Panc1 (cell line): Measurements from ENCODE around the gene GRIN2C. TPM values are rescaled to one million over a fixed set of nuclear protein-coding genes. Genes with fewer than 3 reads are reported as not detected.
A peak's percentile ranks its signal among the peaks of the same experiment; 100 is the strongest.

Source experiments
- ATAC-seq: fragments of 200-7000 bp; cut with Tn5 transposase; 2 replicates; pipeline ENCODE4 v1.9.1; 2020; ENCODE audit warnings: mild to moderate bottlenecking, moderate library complexity
- BruUV-seq: library from RNA; stranded (reverse); fragments of 400-500 nt; replicated peaks from 2 replicates; lab custom pipeline; 2021; lab: Mats Ljungman, UMichigan
- CTCF ChIA-PET: fragments of 300-600 bp; sonication (Branson Sonifier 250); formaldehyde crosslinking; loops from one replicate; lab custom pipeline; 2022; ENCODE audit warnings: antibody characterized with exemption; lab: Charles Lee
- POLR2A ChIA-PET: fragments of 300-600 bp; sonication (Branson Sonifier 250); formaldehyde crosslinking; loops from one replicate; lab custom pipeline; 2022; ENCODE audit warnings: antibody characterized with exemption; lab: Charles Lee
- DNase-seq: peaks from one replicate; pipeline ENCODE4 v3.0.0-alpha.2; 2010; ENCODE audit warnings: low read depth, low spot score
- H3K27ac ChIP-seq: 2 replicates; pipeline ENCODE4 v1.5.1; 2011; ENCODE audit warnings: mild to moderate bottlenecking, low read length, inconsistent platforms
- H3K27me3 ChIP-seq: fragments of 200-500 bp; sonication (Bioruptor generic); 2 replicates; pipeline ENCODE4 v1.6.0; 2014; ENCODE audit warnings: low read length, inconsistent platforms; ENCODE audit not compliant: control insufficient read depth, insufficient read depth
- H3K36me3 ChIP-seq: fragments of 200-500 bp; sonication (Bioruptor generic); 2 replicates; pipeline ENCODE4 v1.5.1; 2014; ENCODE audit warnings: inconsistent platforms, mild to moderate bottlenecking, low read length, moderate library complexity; ENCODE audit not compliant: control insufficient read depth, insufficient read depth
- H3K4me1 ChIP-seq: 2 replicates; pipeline ENCODE4 v1.5.1; 2011; ENCODE audit warnings: inconsistent platforms, mild to moderate bottlenecking, low read length, moderate library complexity; ENCODE audit not compliant: control insufficient read depth, insufficient read depth
- H3K4me3 ChIP-seq, 2 experiments: 2 replicates each; pipeline ENCODE4 v1.5.1; 2011 to 2012; ENCODE audit warnings: low read depth in 2 of 2, low read length in 2 of 2, mild to moderate bottlenecking in 2 of 2, inconsistent platforms in 1 of 2, moderate library complexity in 1 of 2
- H3K9me3 ChIP-seq: fragments of 200-500 bp; sonication (Bioruptor generic); 2 replicates; pipeline ENCODE4 v1.5.1; 2014; ENCODE audit warnings: low read depth, mild to moderate bottlenecking, inconsistent platforms, low read length, moderate library complexity; ENCODE audit not compliant: control insufficient read depth, insufficient read depth
- POLR2AphosphoS5 ChIP-seq: IDR thresholded peaks from 2 replicates; pipeline ENCODE4 v1.6.1; 2012; ENCODE audit warnings: mild to moderate bottlenecking, low read depth, low read length, moderate library complexity
- REST ChIP-seq, 2 experiments: IDR thresholded peaks; 2 replicates each; pipeline ENCODE4 v1.6.1; 2011 to 2012; ENCODE audit warnings: low read depth in 2 of 2, control low read depth in 1 of 2, low read length in 1 of 2, mild to moderate bottlenecking in 1 of 2, moderate library complexity in 1 of 2; ENCODE audit not compliant: insufficient read depth in 1 of 2
- SIN3A ChIP-seq: IDR thresholded peaks from 2 replicates; pipeline ENCODE4 v1.6.1; 2012; ENCODE audit warnings: low read depth, mild to moderate bottlenecking, low read length, moderate library complexity, borderline replicate concordance; ENCODE audit not compliant: insufficient read depth
- TCF7L2 ChIP-seq: IDR thresholded peaks from 2 replicates; pipeline ENCODE4 v1.6.1; 2011; ENCODE audit warnings: mild to moderate bottlenecking, low read depth, low read length, inconsistent platforms
- in situ Hi-C: cut with HindIII; loops from 2 replicates; pipeline ENCODE4 v1.10.0; 2016; ENCODE audit warnings: low sequenced_read_pairs, low pct_unique_long_range_greater_than_20kb
- intact Hi-C: fragments of 100-400 bp; cut with micrococcal nuclease; formaldehyde crosslinking; loops from one replicate; pipeline ENCODE4 v1.10.0; 2022; ENCODE audit not compliant: unreplicated experiment
- total RNA-seq: library from RNA; stranded (reverse); gene quantifications from one replicate; pipeline ENCODE4 v1.2.1, GENCODE V29; 2021; ENCODE audit not compliant: unreplicated experiment
- TF ChIP-seq, protein P1 (sequence below): fragments of 450-650 bp; IDR thresholded peaks from 2 replicates; pipeline ENCODE4 v1.5.1; 2017; ENCODE audit warnings: mild to moderate bottlenecking

Gene GRIN2C
- total RNA-seq, 1 experiment from 2014 or later, result 0.10 TPM

DNA sequence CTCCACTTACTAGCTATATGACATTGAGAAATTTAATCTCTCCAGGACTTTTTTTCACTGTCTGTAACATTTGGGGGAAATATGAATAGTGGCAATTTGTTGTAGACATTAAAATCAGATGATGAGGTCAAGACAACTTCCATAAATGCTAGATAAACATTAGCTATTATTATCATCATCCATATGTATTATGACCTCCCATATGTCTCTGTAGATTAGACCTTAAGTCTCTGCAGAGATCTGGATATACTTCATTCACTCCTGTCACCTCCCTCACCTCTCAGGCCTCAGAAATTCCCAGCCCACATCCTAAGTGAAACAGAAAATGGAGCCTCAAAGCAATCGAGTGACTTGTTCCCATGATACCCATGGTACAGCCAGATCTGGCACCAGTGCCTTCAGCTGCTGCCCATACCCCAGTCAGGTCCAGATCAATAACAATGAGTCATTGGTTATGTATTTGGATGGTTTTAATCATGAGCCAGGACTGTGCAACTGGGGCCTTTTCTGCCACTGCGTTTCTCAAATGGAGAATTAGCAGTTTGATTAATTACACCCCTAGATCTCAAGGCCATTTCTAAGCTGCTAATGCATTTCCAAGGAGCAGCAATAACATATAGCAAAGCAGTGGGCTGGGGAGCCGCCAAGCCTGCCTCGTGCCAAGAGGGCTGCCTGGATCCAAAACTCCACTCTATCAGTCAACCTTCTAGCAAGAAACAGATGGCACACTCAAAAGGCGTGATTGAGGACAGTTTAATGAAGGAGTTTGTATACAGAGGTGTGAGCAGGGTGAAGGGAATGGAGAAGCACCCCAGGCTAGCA lies 15.7 kb upstream of the GRIN2C start:
- no TSS peak for BruUV-seq
- H3K4me1 ChIP-seq, result peaks cover 9% of the 10 kb centered on the region
- H3K27ac ChIP-seq, result no peak overlapping the region
- CTCF ChIA-PET, result interaction anchor here (0.5 to 1.4 kb wide), 2 partner anchors 85 to 91 kb away, joined by 3 to 4 read pairs; no protein-coding TSS in a partner anchor
- no peak for ATAC-seq
- no peak for TF ChIP-seq TCF7L2
- TF ChIP-seq SIN3A, result no peak
- no peak for TF ChIP-seq REST (IDR thresholded peaks at IDR 0.05; ENCODE audit: insufficient read depth in 1 of 2, low read depth in 2 of 2, low read length in 1 of 2)
- TF ChIP-seq, protein P1, sequence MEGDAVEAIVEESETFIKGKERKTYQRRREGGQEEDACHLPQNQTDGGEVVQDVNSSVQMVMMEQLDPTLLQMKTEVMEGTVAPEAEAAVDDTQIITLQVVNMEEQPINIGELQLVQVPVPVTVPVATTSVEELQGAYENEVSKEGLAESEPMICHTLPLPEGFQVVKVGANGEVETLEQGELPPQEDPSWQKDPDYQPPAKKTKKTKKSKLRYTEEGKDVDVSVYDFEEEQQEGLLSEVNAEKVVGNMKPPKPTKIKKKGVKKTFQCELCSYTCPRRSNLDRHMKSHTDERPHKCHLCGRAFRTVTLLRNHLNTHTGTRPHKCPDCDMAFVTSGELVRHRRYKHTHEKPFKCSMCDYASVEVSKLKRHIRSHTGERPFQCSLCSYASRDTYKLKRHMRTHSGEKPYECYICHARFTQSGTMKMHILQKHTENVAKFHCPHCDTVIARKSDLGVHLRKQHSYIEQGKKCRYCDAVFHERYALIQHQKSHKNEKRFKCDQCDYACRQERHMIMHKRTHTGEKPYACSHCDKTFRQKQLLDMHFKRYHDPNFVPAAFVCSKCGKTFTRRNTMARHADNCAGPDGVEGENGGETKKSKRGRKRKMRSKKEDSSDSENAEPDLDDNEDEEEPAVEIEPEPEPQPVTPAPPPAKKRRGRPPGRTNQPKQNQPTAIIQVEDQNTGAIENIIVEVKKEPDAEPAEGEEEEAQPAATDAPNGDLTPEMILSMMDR, result no peak
- no peak for TF ChIP-seq POLR2AphosphoS5
- no peaks in the 10 kb centered on the region for H3K9me3 ChIP-seq
- H3K4me3 ChIP-seq, result no peak overlapping the region
- no peak for DNase-seq
- in situ Hi-C loops (no loop called here), intact Hi-C loops (no loop called here)
- POLR2A ChIA-PET, result no interaction called here
- H3K36me3 ChIP-seq, result peaks cover 9% of the 10 kb centered on the region; the same call in 1 of the 2 replicates
- H3K27me3 ChIP-seq, result no peaks in the 10 kb centered on the region

- DNase-seq (no peak), ATAC-seq (no peak)
- Histone ChIP-seq H3K9me3 (no peaks in the 10 kb centered on the region), H3K27me3 (no peaks in the 10 kb centered on the region), H3K4me3 (no peak overlapping the region), H3K4me1 (peaks cover 9% of the 10 kb centered on the region), H3K27ac (peak overlapping the region; percentile 3; the same call in 1 of the 2 replicates), H3K36me3 (peaks cover 9% of the 10 kb centered on the region; the same call in 1 of the 2 replicates)
- in situ Hi-C loops, result no loop called here
- BruUV-seq, result no TSS peak
- intact Hi-C loops, result no loop called here
- ChIA-PET POLR2A (no interaction called here), CTCF (interaction anchor here (0.5 to 1.4 kb wide), 3 partner anchors 86 to 138 kb away, joined by 3 to 6 read pairs (median 4); no protein-coding TSS in a partner anchor)
- TF ChIP-seq, protein P1, result no peak
- TF ChIP-seq SIN3A, result no peak
- no peak for TF ChIP-seq REST (IDR thresholded peaks at IDR 0.05; ENCODE audit: insufficient read depth in 1 of 2, low read depth in 2 of 2, low read length in 1 of 2)
- TF ChIP-seq POLR2AphosphoS5, result no peak
- no peak for TF ChIP-seq TCF7L2
Measured at GRCh38 chr17:74874615-74875037, 14.9 kb upstream of the GRIN2C start.
